Measurements from ENCODE around the gene C4orf51.

GRCh38 chr4:145670422-145670821 lies 9.5 kb upstream of the C4orf51 start:
- TF ChIP-seq CTCF (conservative IDR thresholded peaks at IDR 0.05; ENCODE audit: low read length) (no peak), EZH2phosphoT487 (IDR thresholded peaks at IDR 0.05; ENCODE audit: borderline replicate concordance) (no peak)
